ENCODE results near the gene LY6G6F.

The LY6G6F gene

DNA sequence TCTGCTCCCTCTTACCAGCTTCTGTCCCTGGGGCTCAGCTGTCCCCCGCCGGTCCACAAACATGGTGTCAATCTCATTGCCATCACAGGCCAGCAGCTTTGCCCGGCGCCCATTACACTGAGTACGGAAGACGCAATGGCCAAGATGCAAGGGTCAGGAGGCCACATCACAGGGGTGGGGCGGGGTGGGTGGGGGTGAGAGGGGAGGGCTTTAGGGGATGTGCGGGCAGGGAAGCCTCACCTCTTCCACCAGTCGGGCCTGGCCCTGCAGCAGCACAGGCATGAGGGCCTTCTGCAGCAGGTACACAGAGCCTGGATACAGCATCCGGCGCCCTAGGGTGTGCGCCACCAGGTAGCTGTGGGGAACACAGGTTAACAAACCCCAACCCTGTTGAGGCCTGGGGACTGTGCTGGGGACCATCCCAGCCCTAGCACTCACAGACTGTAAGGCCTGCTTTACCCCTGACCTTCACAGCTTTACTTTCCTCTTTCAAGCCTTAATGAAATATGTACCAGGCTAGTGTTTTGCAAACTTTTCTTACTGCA, 15.0 kb upstream of the LY6G6F start:
- TF ChIP-seq, protein P1, sequence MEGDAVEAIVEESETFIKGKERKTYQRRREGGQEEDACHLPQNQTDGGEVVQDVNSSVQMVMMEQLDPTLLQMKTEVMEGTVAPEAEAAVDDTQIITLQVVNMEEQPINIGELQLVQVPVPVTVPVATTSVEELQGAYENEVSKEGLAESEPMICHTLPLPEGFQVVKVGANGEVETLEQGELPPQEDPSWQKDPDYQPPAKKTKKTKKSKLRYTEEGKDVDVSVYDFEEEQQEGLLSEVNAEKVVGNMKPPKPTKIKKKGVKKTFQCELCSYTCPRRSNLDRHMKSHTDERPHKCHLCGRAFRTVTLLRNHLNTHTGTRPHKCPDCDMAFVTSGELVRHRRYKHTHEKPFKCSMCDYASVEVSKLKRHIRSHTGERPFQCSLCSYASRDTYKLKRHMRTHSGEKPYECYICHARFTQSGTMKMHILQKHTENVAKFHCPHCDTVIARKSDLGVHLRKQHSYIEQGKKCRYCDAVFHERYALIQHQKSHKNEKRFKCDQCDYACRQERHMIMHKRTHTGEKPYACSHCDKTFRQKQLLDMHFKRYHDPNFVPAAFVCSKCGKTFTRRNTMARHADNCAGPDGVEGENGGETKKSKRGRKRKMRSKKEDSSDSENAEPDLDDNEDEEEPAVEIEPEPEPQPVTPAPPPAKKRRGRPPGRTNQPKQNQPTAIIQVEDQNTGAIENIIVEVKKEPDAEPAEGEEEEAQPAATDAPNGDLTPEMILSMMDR (IDR thresholded peaks at IDR 0.05): no peak

DNA sequence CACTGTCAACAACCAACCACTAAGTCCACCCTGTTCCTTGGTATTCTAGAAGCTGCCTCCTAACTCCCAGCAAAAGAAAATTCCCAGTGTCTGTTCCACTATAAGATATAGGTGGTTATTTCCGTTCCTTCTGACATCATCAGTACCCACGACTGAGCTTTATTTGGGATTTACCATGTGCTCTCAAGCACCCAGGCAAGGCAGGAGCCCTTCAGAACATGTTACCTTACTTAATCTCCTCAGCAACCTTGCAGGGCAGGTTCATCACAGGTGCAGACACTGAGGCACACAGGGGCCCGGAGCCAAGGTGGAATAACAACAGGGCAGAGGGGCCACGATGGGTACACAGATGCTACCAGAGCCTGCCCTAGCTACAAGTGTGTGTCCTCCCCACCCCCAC, 14.3 kb upstream of the LY6G6F start:
- TF ChIP-seq, protein P1 (IDR thresholded peaks at IDR 0.05): no peak

DNA sequence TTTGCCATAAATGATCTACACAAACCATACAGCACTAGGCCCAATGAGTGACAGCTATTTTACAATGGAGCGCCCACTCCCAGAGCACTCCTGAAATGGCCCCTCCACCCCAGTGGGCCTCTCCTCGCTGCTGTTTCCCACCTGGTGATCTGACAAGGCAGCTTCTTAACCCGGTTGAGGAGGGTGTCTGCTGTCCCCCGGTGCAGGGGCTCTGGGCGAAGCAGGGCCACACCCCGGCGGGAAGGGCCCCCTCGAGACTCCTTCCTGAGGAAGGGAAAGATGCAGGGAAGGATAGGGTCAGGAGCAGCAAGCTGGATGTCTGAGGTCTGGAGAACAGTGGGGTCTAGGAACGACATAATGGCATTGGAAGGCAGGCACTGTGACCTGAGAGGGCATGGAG, 13.8 kb upstream of the LY6G6F start:
- TF ChIP-seq, protein P1 (IDR thresholded peaks at IDR 0.05): no peak

DNA sequence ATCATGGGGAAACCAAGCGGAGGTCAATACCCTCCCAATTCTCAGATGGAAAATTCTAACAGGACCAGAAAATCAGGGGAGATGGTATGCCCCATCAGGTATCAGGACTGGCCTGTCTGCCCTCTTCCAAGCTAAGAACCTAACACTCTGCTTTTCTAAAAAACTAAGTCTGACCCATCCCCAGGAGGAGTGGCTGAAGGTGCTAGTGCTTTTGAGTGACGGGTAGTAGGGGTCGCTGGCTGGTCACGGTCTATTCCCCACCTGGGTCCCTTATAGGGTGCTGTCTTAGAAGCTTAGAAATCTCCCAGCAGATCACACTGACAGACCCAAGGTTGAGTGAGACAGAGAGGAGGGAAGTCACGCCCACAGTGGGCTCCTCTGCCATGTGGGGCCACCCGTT, 13.1 kb upstream of the LY6G6F start:
- TF ChIP-seq, protein P1 (IDR thresholded peaks at IDR 0.05): no peak

DNA sequence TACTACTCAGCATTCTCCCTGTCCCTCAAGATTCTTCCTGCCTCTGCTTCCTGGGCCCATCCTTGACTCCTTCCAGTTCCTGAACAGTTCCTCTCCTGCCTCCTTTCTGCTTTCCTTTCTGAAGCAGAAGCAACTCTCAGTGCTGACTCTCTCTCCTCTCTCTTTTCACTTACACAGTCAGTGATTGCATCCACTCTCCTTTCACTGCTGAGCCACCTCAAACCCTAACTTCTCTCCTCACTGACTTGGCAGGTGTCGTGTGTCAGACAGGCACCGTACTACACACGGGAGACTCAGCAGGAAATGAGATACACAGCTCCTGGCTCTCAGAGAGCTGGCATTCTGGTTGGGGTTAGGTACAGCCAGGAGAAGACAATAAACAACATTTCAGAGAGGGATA, 9.1 kb upstream of the LY6G6F start:
- TF ChIP-seq, protein P1 (IDR thresholded peaks at IDR 0.05): no peak

DNA sequence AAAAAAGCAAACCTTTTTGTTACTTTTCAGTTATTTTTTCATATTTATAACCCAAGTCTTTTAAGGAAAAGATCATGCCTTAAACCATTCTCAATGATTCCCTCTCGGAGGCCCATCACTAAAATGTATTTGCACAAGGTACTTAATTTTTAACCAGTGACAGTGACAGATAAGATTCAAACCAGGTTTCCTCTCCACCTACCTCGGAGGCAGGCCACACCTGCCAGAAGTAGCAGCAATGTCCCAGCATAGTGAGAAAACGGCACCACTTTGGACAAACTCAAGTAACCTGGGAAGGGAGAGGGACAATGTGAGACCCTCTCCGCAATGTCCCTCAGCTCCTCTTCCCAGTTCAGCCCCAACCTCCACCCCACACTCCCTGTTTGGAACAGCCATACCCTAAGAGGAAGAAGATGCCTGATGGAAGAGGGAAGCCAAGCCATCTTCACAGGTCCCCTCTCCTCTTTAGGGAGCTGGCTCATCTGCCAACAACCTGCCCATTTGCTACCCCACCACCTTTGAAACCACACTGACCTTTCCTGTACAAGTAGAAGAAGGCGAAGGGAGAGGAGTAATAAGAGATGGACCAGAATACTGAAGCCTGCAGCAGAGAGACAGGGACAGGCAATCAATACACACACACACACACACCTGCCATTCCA, 5.8 kb upstream of the LY6G6F start:
- TF ChIP-seq, protein P1 (IDR thresholded peaks at IDR 0.05): no peak

DNA sequence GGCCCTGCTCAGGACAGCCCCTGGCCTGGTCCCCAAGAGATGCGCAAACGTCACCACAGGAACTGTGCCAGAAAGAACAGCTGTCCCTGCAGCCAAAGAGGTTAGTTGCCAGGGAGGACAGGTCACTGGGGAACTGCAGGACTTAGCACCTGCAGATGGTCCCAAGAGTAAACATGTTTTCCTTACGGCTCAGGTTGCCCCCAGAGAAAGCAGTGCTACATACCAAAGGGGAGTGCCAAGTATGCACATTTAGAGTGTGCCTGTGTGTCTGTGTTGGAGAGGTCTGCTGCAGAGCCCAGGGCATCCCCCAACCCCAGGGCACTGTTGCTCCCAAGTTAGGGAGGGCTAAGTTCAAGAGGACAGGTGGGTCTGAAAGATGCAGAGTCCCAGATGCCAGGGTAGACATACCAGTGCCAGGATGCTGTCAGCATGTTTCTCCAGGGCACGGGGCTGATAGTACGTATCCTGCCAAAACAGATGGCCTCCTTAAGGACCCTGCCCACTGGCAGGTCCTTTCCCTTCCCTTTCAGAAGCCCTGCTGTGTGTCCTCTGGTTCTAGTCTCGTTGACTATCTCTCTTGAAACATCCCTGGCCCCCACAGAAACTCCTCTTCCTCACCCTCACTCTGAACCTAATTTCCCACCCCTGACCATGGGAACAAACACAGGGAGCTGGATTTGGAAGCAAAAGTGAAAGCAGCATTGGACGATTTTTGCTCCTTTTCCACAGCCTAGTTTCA, 4.8 kb upstream of the LY6G6F start:
- TF ChIP-seq, protein P1 (IDR thresholded peaks at IDR 0.05): no peak

Data from LNCAP (cell line).